GM18505 (cell line): ENCODE results near the gene LRRC9.
"Not testable (repeated sequence)": the region's sequence is repeated elsewhere in the genome, so short reads cannot be mapped to it uniquely, and the experiment has no call there.

ENCODE experiments used
- ATAC-seq: cut with Tn5 transposase; IDR thresholded peaks from one replicate; pipeline ENCODE4 v1.9.1; 2021; ENCODE audit not compliant: unreplicated experiment
- POLR2A ChIP-seq: IDR thresholded peaks from 4 replicates; pipeline ENCODE4 v1.6.1; 2011; ENCODE audit warnings: borderline replicate concordance; ENCODE audit not compliant: insufficient read depth, insufficient read length; ENCODE audit errors: extremely low read depth

LRRC9 gene

GRCh38 chr14:59986556-59987059, 66.7 kb downstream of the LRRC9 start:
- no peak for ATAC-seq
- TF ChIP-seq POLR2A = no peak

GRCh38 chr14:59997449-59997848, 77.5 kb downstream of the LRRC9 start:
- no peak for ATAC-seq
- no peak for TF ChIP-seq POLR2A

- no peak for TF ChIP-seq POLR2A
- no peak for ATAC-seq
Measured at GRCh38 chr14:59997966-59998365, 78.0 kb downstream of the LRRC9 start.

- no peak for ATAC-seq
- TF ChIP-seq POLR2A = no peak
Measured at GRCh38 chr14:59998564-59998963, 78.6 kb downstream of the LRRC9 start.

- ATAC-seq = no peak
Measured at GRCh38 chr14:60002819-60003492, 83.0 kb downstream of the LRRC9 start.

GRCh38 chr14:60003991-60004390, 84.0 kb downstream of the LRRC9 start:
- ATAC-seq = no peak

More at GRCh38 chr14:60002819-60003492, 83.0 kb downstream of the LRRC9 start:
- TF ChIP-seq POLR2A = no peak

GRCh38 chr14:60008042-60008441, 88.1 kb downstream of the LRRC9 start:
- no peak for TF ChIP-seq POLR2A
- ATAC-seq = no peak

More at GRCh38 chr14:60003991-60004390, 84.0 kb downstream of the LRRC9 start:
- TF ChIP-seq POLR2A = no peak

GRCh38 chr14:60010263-60010662, 90.3 kb downstream of the LRRC9 start:
- ATAC-seq = not testable (repeated sequence)

GRCh38 chr14:60014402-60014801, 94.5 kb downstream of the LRRC9 start:
- TF ChIP-seq POLR2A = no peak
- no peak for ATAC-seq

GRCh38 chr14:60021619-60022018, 101.7 kb downstream of the LRRC9 start:
- no peak for ATAC-seq
- TF ChIP-seq POLR2A = no peak

- no peak for TF ChIP-seq POLR2A
- ATAC-seq = no peak
Measured at GRCh38 chr14:60025571-60025970, 105.6 kb downstream of the LRRC9 start.

- no peak for ATAC-seq
- no peak for TF ChIP-seq POLR2A
Measured at GRCh38 chr14:60035177-60035576, 115.2 kb downstream of the LRRC9 start.

GRCh38 chr14:60047976-60048375, 128.0 kb downstream of the LRRC9 start:
- ATAC-seq = not testable (repeated sequence)

- no peak for ATAC-seq
- no peak for TF ChIP-seq POLR2A
Measured at GRCh38 chr14:60051721-60052221, 131.8 kb downstream of the LRRC9 start.
